Neutrophil (primary cell): ENCODE data around the gene RBM33.

Experiments used
- H3K27ac ChIP-seq: fragments of 200-600 bp; sonication (generic); 2 replicates; pipeline ENCODE4 v1.5.1; 2016; ENCODE audit warnings: mild to moderate bottlenecking, moderate library complexity
- H3K27me3 ChIP-seq: fragments of 200-600 bp; sonication (generic); 2 replicates; pipeline ENCODE4 v1.6.0; 2016; ENCODE audit warnings: mild to moderate bottlenecking
- H3K36me3 ChIP-seq: fragments of 200-600 bp; sonication (generic); 2 replicates; pipeline ENCODE4 v1.5.1; 2017
- H3K4me1 ChIP-seq, 2 experiments: fragments of 200-600 bp in 1 of 2; sonication (generic) in 1 of 2; 1 replicate in 1 of 2; 2 replicates in 1 of 2; pipeline versions ENCODE4 v1.5.1 to v1.6.1; 2013 to 2016; ENCODE audit warnings: low read depth in 1 of 2, low read length in 1 of 2, mild to moderate bottlenecking in 1 of 2, moderate library complexity in 1 of 2; ENCODE audit not compliant: control insufficient read depth in 1 of 2, insufficient read depth in 1 of 2
- H3K4me3 ChIP-seq, 2 experiments: fragments of 200-600 bp in 1 of 2; sonication (generic) in 1 of 2; 1 replicate in 1 of 2; 2 replicates in 1 of 2; pipeline ENCODE4 v1.5.1; 2013 to 2016; ENCODE audit warnings: low read depth in 1 of 2, low read length in 1 of 2, mild to moderate bottlenecking in 1 of 2, moderate library complexity in 1 of 2
- H3K9me3 ChIP-seq: fragments of 200-600 bp; sonication (generic); 2 replicates; pipeline ENCODE4 v1.5.1; 2016
- TF ChIP-seq, protein P1 (sequence below): fragments of 200-600 bp; sonication (generic); IDR thresholded peaks from 2 replicates; pipeline ENCODE4 v1.5.1; 2016; ENCODE audit warnings: antibody characterized with exemption

RBM33 gene

DNA sequence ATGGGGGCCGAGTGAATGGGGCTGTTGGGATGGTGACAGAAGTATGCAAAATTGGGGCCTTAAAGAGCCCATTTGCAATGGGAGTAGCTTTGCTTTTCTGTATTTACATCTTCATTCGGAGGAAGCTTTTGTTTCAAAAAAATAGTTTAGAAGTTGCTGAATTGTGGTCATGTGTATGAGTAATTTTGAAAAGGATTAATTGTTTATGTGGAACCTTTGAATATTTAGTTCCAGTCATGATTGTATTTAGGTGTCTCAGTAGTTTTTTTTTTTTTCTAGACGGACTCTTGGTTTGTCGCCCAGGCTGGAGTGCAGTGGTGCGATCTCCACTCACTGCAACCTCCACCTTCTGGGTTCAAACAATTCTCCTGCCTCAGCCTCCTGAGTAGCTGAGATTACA, 37.2 kb downstream of the RBM33 start:
- TF ChIP-seq, protein P1, sequence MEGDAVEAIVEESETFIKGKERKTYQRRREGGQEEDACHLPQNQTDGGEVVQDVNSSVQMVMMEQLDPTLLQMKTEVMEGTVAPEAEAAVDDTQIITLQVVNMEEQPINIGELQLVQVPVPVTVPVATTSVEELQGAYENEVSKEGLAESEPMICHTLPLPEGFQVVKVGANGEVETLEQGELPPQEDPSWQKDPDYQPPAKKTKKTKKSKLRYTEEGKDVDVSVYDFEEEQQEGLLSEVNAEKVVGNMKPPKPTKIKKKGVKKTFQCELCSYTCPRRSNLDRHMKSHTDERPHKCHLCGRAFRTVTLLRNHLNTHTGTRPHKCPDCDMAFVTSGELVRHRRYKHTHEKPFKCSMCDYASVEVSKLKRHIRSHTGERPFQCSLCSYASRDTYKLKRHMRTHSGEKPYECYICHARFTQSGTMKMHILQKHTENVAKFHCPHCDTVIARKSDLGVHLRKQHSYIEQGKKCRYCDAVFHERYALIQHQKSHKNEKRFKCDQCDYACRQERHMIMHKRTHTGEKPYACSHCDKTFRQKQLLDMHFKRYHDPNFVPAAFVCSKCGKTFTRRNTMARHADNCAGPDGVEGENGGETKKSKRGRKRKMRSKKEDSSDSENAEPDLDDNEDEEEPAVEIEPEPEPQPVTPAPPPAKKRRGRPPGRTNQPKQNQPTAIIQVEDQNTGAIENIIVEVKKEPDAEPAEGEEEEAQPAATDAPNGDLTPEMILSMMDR = no peak
- H3K4me1 ChIP-seq = peaks cover under 1 to 2% of the 10 kb centered on the region in 2 experiments
- H3K27me3 ChIP-seq = no peaks in the 10 kb centered on the region
- no peaks in the 10 kb centered on the region for H3K9me3 ChIP-seq
- no peak overlapping the region for H3K4me3 ChIP-seq
- H3K27ac ChIP-seq = no peak overlapping the region
- peaks cover 66% of the 10 kb centered on the region for H3K36me3 ChIP-seq

DNA sequence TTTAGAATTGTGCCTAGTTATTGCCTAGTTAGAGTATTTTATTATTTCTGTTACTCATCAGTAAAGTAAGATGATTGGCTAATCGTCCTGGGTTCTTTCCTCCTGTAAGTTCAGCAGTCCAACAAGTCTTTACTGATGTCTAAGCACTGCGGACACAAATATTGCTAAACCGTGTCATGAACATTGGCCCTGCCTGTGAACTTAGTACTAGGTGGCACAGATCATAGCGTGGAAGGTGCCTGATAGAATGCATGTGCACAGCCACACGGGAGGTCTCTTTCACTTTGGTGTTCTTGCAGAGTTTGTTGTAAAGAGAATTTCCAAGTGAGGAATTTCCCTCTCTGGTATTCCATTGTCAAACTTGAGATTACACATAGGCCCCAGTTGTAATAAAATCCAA, 38.0 kb downstream of the RBM33 start:
- H3K4me1 ChIP-seq = no peaks in the 10 kb centered on the region
- no peaks in the 10 kb centered on the region for H3K27me3 ChIP-seq
- no peaks in the 10 kb centered on the region for H3K9me3 ChIP-seq
- peaks cover 65% of the 10 kb centered on the region for H3K36me3 ChIP-seq
- no peak overlapping the region for H3K27ac ChIP-seq
- TF ChIP-seq, protein P1 = no peak
- no peak overlapping the region for H3K4me3 ChIP-seq

GRCh38 chr7:155683098-155683497, 38.6 kb downstream of the RBM33 start:
- peaks cover 62% of the 10 kb centered on the region for H3K36me3 ChIP-seq
- no peak overlapping the region for H3K4me3 ChIP-seq
- no peaks in the 10 kb centered on the region for H3K4me1 ChIP-seq
- no peaks in the 10 kb centered on the region for H3K9me3 ChIP-seq
- no peak overlapping the region for H3K27ac ChIP-seq
- no peaks in the 10 kb centered on the region for H3K27me3 ChIP-seq
- TF ChIP-seq, protein P1 = no peak

- Histone ChIP-seq H3K27ac (no peak overlapping the region), H3K27me3 (no peaks in the 10 kb centered on the region), H3K4me1 (no peaks in the 10 kb centered on the region), H3K4me3 (no peak overlapping the region), H3K9me3 (no peaks in the 10 kb centered on the region), H3K36me3 (peaks cover 58% of the 10 kb centered on the region)
- TF ChIP-seq, protein P1 = no peak
Observed at GRCh38 chr7:155683714-155684113, 39.3 kb downstream of the RBM33 start.

DNA sequence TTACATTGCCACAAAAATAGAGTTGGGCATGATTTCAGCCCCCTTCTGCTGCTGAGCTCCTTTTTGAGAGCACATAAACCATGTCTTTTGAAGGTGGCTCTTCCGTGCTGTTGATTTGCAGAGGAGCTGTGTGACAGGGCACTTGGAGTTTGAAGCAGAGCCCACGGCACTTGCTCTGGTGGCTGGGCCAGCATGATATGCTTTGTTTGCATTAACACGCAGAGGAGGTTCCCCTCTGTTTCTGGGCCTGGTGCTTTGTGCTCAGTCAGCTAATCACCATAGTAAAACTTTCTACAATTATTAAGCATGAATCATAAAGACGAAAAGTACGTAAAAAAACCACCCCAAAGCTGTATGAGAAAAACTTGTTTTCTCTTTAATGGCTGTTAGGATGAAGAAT, 40.1 kb downstream of the RBM33 start:
- TF ChIP-seq, protein P1 = no peak
- H3K4me3 ChIP-seq = no peak overlapping the region
- H3K27me3 ChIP-seq = no peaks in the 10 kb centered on the region
- H3K27ac ChIP-seq = no peak overlapping the region
- H3K9me3 ChIP-seq = no peaks in the 10 kb centered on the region
- peaks cover 50% of the 10 kb centered on the region for H3K36me3 ChIP-seq
- no peaks in the 10 kb centered on the region for H3K4me1 ChIP-seq
